Activated CD4-positive, alpha-beta T cell treated with anti-CD3 and anti-CD28 coated beads, Interleukin-2, Interleukin-6, amounts not matched to agents 100 ng/mL and 50 ng/mL, durations not matched to agents 16 hours and 8 hours (primary cell): ENCODE data around the gene ZNF23.
A peak's percentile ranks its signal among the peaks of the same experiment; 100 is the strongest.

Experiments used
- DNase-seq: peaks from one replicate; pipeline ENCODE4 v3.0.0-alpha.2; 2020

Gene ZNF23

DNA sequence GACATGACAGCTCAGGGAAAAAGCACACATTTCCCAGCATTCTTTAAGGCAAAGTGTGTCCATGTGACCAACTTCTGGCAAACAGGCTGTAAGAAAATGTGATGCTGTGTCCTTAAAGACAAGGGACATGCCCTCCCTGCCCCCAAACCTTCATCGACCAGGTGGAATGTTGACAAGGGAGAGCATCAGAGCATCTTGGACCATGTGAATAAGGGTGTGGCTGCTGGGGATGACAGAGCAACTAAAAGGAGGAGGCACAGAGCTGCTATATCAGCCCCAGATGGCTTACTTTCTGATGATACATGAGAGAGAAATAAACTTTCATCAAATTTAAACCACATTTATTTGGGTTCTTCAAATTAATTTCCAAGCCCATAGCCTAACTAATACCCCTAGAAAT, 2.2 kb upstream of the ZNF23 start:
- no peak for DNase-seq

DNA sequence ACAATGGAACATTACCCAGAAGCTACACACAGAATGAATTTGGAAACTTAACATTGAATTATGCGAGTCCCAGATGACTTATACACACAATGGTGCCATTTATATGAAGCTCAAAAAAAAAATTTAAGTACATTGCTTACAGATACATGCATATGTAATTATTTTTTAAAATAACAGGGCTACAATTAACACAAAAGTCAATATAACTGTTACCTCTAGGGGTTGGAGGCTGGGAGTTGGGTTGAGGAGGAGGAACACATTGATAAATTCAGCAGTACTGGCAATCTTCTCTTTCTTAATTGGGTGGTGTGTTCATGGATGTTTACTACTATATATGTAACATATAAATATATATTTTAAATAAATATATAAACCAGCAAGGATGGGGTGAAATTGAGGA, 1.1 kb downstream of the ZNF23 start:
- no peak for DNase-seq

DNA sequence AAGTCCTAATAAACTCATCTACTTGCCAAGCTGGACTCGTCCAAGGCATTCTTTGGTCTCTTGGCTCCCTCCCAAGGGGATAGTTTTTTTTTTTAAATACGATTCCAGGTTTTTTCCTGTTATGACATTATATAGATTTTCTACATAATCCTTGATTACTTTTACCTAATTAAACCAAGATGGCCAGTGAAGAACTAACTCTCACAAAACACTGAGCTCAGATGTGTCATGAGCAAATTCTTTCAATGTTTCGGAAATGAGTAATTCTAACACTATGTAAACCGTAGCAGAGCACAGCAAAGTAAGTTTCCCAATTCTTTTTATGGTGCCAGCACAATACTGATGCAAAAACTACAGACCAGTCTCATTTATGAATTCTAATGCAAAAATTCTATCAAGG, 1.8 kb downstream of the ZNF23 start:
- no peak for DNase-seq

DNA sequence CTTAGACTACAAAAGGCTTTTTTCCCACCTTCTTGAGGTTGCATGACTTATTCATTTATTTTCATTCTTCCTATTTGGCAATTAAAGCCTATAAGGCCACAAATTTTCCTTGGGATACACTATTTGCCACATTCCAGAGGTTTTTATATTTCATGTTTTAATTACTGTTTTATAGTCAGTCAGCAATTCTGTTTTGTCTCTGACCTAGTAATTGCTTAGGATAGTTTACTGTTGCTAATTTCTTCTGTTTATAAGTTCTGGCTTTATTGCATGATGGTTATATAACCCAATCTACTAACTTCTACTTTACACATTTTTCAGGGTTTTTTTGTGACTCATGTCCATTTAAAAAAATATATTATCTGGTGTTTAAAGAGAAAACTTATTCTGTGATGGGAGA, 2.5 kb downstream of the ZNF23 start:
- no peak for DNase-seq

DNA sequence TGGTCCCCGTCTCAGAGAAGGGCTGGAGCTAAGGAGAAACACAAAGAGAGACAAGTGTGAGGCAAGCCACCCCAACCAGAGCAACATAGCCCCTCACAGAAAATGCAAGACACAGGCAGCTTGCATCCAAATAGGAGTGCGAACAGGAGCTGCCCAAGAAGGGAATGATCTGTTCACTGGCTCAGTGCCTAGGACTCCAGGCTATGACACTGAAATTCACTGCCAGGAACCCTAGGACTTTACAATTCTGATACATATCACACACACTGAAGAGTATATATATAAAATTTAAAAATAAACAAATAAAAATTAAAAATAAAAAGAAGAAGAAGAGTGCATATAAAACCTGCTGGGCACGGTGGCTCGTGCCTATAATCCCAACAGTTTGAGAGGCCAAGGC, 5.2 kb downstream of the ZNF23 start:
- no peak for DNase-seq

DNA sequence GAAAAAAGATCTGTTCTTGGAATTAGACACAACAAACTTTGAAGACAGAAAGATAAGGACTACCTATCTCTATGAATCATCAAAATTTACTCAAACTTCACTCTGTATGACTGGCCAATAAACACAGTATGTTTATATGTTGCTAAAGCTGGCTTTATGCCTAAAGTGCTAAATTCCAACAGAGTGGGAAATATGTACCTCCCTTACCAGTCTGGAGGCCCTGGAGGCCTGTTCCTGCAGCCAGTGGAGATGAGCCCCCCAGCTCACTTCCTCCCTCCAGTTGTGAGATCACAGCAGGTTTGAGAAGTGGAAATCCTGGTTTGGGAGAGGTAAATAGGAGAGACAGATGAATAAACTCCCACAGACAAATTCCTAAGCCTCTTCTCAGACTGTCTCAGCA, 9.0 kb downstream of the ZNF23 start:
- DNase-seq = no peak

DNA sequence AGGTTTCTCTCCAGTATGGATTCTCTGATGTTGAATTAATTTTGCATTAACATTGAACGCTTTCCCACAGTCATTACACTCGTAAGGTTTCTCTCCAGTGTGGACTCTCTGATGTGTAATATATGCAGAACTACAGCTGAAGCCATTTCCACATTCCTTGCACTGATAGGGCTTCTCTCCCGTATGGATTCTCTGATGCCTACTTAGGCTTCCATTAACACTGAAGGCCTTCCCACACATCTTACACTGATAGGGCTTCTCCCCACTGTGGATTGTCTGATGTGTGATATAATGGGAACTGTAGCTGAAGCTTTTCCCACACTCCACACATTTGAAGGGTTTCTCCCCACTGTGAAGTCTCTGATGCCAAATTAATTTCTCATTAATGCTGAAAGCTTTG, 13.0 kb downstream of the ZNF23 start:
- no peak for DNase-seq

DNA sequence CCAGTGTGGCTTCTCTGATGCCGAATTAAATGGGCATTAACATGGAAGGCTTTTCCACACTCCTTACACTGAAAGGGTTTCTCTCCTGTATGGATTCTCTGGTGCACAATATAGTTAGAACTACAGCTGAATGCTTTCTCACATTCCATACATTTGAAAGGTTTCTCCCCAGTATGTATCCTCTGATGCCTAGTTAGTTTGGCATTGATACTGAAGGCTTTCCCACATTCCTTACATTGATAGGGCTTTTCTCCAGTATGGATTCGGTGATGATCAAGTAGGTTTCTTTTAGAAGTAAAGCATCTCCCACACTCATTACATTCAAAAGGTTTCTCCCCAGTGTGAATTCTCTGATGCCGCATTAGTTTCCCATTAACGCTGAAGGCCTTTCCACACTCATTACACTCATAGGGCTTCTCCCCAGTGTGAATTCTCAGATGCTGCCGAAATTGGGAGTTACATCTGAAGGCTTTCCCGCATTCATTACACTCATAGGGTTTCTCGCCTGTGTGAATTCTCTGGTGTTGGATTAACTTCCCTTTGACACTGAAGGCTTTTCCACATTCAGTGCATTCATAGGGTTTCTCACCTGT, 13.7 kb downstream of the ZNF23 start:
- DNase-seq = no peak

DNA sequence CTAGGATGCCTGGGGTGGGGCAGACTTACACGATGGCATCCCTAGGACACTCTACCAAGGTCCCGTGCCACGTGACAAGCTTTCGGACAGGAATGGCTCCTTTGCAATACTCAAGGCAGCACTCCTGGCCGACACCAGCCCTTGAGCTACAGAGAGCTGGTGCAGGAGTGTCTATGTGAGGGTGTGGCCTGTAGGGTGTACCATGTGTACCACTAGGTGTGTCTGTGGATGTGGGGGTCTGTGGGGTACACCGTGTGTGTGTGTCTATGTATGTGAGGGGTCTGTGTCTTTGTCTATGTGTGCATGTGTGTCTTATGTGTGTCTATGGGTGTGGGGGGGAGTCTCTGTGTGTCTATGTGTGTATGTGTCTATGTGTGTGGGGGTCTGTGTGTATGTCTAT, 18.3 kb downstream of the ZNF23 start:
- no peak for DNase-seq

DNA sequence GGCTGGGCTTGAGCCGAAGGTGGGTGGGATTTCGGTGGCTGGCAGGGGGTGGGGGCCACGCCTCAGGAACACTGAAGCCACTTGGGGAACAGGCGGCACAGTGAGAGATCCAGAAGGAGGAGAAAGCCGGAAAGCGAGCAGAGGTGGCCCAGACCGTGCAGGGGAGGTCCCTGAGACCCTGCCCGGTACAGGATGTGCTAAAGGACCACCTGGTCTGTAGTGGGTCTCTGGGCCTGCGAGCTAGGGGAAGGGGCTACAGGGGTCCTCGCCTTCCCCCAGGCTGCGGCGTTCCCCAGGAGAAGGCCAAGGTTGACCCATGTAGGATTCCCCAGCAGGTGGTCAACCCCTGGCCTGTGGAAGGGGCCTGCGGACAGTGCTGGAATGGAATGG, 20.0 kb downstream of the ZNF23 start, which contains the start of gene TLE7:
TLE7 (minus strand) TSS at position 4 of the 390 bp plus-strand sequence. CDS start 8,730 bp downstream, outside the sequence.
- DNase-seq = no peak

DNA sequence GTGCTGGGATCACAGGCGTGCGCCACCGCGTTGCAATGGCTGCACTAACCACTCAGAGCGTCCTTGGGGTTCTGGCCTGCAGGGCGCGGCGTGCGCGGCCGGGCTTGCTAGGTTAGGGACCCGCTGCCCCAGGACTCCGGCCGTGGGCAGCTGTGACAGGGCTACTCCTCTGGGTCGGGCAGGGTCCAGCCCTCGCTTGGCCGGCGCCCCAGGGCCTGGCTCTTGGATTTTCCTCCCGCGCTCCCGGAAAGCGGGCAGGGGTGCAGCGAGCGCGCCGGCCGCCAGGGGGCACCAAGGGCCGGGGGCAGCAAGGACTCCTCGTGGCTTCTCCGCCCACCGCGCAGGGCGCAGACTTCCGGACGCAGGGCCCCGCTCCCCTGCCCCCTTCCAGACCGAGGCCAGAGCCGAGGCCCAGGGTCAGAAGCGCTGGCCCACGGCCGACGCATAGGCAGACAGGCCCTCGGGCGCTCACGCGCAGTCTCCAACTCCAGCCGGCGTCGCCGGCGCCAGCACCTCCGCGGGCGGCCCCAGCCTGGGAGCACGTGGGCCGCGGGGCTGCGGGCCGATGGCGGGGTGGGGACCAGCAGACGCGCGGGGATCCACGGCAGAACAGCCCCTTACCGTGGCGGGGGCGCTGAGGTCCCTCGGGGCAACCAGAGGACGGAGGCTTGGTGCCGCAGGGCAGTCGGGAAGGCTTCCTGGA, 20.5 kb downstream of the ZNF23 start:
- peak; percentile 23 for DNase-seq

DNA sequence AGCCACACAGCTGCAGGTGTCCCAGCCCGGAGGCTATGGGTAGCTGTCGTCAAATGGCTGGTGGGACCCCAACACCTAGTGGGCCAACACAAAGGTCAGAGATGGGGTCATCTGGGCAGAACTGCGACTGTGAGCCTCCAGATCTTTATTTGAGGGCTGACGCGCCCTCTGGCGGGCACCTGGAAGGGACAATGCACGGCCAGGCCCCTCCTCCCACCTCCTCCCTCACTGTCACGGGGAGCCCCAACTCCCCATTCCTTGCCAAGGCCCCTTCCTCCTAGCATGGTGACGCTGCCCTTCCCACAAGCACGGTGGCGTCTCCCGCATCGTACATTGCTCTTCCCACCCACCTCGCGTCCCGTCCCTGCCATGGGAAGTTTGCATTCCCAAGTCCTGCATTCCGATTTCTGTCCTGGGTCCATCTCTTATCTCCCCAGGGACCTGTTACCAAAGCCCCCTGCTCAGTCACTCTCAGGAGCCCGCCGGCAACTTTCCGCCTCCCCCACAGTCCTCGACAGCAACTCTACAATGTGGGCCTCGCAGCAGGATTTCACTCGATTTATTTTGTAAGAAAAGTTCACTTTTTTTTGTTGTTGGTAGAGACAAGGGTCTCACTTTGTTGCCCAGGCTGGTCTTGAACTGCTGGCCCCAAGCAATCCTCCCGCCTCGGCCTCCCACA, 21.2 kb downstream of the ZNF23 start:
- no peak for DNase-seq

DNA sequence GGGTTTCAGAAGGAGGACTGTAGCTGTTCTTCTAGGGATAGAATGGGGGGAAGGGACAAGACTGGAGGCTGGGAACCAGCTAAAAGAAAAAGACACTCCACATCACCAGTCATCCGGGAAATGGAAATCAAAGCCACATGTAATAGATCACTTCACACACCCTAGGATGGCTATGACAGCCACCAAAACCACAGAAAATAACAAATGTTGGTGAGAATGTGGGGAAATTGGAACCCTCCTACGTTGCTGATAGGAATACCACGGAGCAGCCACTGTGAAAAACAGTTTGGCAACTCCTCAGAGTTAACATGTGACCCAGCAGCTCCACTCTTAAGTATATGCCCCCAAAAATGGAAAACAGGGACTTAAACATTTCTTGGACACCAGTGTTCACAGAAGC, 22.5 kb downstream of the ZNF23 start:
- no peak for DNase-seq

DNA sequence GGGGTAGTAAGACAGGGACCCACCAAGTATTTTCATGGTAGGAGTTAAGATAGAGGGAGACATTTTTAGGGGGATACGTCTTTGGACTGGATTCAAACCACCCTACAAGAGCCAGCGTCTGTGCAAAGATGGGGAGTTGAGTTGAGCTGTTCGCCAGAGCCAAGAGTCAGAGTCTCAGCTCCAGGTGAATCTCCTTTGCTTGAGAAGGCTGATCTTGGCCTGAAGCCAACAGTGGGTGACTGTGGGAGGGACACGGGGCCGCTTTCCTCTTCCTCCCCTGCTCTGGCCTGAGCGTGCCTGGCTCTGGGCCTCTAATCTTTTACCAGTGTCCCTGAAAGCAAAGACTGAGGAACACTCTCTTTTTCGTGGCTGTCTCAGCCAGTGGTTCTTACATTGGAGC, 25.6 kb downstream of the ZNF23 start:
- no peak for DNase-seq

DNA sequence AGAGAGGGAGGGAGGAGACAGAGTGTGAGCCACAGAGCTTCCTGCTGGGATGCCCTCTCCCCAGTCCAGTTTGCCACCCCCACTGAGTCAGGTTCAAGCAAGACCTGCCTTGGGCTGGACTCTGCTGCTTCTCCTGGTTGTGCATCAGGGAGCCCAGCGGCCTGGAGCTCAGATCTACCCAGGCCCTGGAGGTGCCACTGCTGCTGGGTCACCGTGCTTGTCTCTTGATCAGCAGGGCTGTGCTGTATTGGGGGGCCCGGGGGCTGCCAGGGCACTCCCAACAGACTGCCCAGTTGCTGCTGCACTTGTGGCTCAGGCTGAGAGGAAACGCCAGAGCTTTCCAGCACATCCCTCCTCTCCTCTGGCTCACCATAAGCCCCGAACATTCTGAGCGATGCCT, 29.1 kb downstream of the ZNF23 start:
- DNase-seq = no peak

DNA sequence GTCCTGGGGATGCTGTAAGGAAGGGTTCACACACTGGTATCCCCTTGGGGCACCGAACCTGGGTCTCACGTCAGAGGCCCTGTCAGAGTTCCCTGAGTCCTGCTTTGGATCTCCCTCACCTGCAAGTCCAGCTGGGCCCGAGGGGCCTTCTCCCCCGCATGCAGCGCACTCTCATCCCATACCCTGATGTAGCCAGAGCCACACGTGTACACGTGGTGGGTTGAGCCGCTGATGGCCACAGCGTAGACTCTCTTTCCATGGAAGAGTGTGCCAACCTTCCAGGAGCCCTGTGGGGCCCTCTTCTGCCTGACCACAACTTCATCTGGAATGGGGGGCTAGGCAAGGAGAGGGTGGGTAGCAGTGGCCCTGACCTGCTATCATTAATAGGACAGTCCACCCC, 30.1 kb downstream of the ZNF23 start:
- DNase-seq = no peak

DNA sequence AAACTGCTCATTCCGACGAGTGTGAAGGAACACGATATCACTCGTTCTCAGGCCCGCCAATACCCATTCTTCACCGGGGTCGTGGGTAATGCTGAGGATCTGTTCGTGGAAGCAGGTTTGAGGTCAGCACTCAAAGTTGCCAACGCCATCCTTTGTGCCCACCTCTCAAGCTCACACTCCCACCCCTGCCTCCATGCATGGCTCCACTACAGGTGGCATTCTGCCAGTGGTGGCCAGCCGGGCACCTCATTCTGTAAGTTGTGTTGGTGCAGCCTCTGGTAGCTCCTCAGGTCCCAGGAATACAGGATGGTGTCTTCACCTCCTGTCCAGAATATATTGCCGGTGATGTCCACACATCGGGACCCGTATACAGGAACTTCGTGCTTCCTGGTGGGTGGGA, 30.9 kb downstream of the ZNF23 start:
- DNase-seq = no peak

DNA sequence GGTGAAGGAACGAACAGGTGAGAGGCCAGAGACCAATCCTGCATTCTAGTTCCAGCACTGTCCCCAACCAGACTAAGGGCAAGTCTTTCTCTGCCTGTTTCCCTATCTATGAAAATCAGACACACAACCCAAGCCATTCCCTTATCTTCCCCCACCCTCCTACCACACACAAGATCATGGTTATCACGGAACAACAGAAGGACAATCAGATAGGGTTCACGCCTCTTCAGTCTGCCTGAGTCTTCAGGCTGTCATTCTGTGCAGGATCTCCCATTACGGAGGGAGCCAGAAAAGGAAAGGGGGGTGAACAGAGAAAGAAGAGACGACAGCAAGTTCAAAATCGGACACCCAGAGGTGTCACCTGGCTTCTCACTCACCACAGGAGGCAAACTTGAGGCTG, 31.3 kb downstream of the ZNF23 start:
- DNase-seq = no peak

DNA sequence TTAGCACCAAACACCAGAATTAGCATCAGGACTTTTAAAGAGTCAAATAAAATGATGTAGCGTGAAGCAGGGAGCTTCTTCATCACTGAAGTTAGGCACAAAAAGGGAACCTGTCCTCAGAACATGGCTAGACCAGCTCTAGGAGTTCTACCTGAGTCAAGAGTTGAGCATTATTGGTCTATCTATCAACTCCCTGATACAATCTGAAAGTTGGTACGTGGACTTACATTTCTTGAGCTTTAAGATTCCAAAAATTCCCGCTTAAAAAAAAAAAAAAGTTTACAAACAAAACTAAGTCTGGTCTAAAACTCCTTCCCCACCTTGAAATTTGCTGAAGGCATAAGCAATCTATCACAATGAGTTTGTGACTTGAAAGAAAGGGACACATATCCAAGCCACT, 32.5 kb downstream of the ZNF23 start:
- no peak for DNase-seq

DNA sequence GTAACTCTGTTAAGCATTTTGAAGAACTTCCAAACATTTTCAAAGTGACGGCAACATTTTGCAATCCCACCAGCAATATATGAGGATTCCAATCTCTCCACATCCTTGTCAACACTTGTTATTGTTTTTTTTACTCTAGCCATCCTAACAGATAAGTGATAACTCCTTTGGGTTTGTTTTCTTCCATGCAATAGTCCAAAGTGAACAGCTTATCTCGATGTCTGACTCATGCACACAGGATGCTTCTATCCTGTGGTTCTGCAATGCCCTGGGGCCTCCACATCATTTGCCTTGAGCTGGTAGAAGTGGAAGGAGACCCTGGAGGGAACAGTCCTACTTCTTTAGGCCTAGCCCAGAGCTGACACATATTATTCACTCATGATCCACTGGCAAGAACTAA, 33.2 kb downstream of the ZNF23 start:
- DNase-seq = no peak

DNA sequence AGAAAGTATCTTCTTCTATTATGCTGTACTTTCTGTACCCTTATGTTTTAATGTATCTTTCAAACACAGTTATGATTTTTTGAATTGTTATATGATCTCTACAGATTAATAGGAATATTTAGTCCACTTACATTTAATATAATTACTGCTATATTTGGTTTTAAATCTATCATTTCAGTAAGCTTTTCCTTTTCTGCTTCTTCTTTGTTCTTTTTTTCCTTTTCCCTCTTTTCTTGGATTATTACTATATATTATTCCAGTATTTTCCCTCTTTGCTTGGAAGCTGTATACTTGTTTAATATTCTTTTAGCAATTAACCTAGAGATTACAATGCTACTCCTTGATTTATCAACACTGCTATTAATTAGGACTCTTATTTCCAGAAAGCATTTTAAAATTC, 33.7 kb downstream of the ZNF23 start:
- DNase-seq = no peak

DNA sequence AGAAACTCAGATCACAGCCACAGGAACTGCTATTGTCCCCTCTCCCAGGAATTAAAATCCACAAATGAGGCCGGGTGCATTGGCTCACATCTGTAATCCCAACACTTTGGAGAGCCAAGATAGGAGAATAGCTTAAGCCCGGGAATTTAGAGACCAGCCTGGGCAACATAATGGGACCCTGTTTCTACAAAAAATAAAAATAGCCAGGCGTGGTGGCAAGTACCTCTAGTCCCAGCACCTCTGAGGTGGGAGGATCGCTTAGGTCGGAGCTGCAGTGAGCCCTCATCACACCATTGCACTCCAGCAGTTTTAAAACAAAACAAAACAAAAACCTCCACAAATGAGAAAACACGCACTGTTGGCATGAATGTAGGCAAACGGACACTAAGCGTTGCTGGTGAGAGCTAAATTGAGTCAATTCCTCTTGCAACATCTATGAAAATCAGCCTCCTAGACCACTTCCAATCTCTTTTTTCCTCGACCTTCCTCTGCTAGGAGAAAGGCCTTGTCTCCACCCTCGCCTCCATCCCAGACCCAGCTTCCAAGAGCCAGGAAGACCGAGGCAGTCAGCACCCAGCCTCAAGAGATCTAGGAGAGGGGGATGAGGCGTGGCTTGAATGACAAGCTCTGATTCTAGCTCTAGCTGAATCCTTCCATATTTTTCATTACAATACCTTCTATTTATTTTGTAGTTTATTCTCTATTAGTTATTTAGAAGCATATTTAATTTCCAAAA, 35.0 kb downstream of the ZNF23 start:
- no peak for DNase-seq

DNA sequence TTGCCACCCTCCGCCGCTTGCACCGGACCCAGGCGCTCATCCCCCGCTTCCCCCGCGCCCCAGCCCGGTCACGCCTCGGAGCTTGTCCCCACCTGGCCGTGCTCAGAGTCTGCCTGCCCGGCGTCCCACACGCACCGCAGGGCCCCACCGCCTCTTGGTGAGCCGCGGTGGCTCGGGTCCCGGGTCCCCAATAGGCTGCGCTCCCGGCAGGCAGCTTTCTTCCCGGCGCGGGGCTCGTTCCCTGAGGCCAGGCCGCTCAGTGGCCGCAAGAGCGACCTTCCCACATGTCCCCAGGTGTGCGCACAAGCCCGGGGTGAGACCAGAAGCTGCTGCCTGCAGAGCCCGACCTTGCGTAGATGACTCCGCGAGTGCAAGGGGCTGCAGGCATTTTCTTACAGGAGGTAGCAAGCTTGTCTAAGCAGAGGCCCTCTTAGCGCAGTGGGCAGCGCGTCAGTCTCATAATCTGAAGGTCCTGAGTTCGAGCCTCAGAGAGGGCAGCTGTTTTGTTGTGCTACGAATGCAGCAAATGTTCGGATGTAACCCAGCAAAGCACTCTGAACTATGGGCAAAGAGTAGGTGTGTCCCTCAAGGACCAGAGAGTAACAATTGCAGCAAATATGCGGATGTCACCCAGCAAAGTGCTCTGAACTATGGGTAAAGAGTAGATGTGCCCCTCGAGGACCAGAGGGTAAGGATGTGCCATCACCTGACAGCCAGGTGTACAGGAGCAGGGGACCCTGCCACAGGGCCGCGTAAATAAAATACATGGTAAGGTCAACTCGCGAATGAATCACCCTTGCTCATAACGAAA, 35.8 kb downstream of the ZNF23 start:
- DNase-seq = peak; percentile 80
